Smooth muscle cell (in vitro differentiated cells): Measurements from ENCODE around the gene HCN3. TPM values are rescaled to one million over a fixed set of nuclear protein-coding genes. Genes with fewer than 3 reads are reported as not detected.

ENCODE experiments used
- DNase-seq: peaks from one replicate; lab custom pipeline; 2025; ENCODE audit not compliant: unreplicated experiment; lab: John Stamatoyannopoulos, UW
- H2AFZ ChIP-seq: fragments of 200-600 bp; sonication (generic); 2 replicates; pipeline ENCODE4 v1.6.0; 2016; ENCODE audit warnings: antibody characterized with exemption, low read depth, mild to moderate bottlenecking
- H3F3A ChIP-seq: fragments of 200-600 bp; sonication (generic); 2 replicates; pipeline ENCODE4 v1.6.0; 2017; ENCODE audit warnings: antibody characterized with exemption, low read depth
- H3K27ac ChIP-seq: fragments of 200-600 bp; sonication (generic); 2 replicates; pipeline ENCODE4 v1.5.1; 2016; ENCODE audit warnings: low read depth, mild to moderate bottlenecking
- H3K27me3 ChIP-seq: fragments of 200-600 bp; sonication (generic); 2 replicates; pipeline ENCODE4 v1.6.1; 2016; ENCODE audit warnings: low read depth, mild to moderate bottlenecking
- H3K36me3 ChIP-seq: fragments of 200-600 bp; sonication (generic); 2 replicates; pipeline ENCODE4 v1.5.1; 2016; ENCODE audit warnings: low read depth
- H3K4me1 ChIP-seq: fragments of 200-600 bp; sonication (generic); 2 replicates; pipeline ENCODE4 v1.5.1; 2016; ENCODE audit warnings: low read depth
- H3K4me2 ChIP-seq: fragments of 200-600 bp; sonication (generic); 2 replicates; pipeline ENCODE4 v1.6.0; 2016; ENCODE audit warnings: mild to moderate bottlenecking
- H3K4me3 ChIP-seq: fragments of 200-600 bp; sonication (generic); 2 replicates; pipeline ENCODE4 v1.5.1; 2016; ENCODE audit warnings: mild to moderate bottlenecking
- H3K79me2 ChIP-seq: fragments of 200-600 bp; sonication (generic); 2 replicates; pipeline ENCODE4 v1.6.0; 2016; ENCODE audit warnings: low read depth, mild to moderate bottlenecking
- H3K9ac ChIP-seq: fragments of 200-600 bp; sonication (generic); 2 replicates; pipeline ENCODE4 v1.6.0; 2016; ENCODE audit warnings: low read depth
- H3K9me3 ChIP-seq: fragments of 200-600 bp; sonication (generic); replicated peaks from 2 replicates; pipeline ENCODE4 v1.5.1; 2016; ENCODE audit warnings: low read depth
- H4K20me1 ChIP-seq: fragments of 200-600 bp; sonication (generic); 2 replicates; pipeline ENCODE4 v1.6.0; 2016; ENCODE audit warnings: low read depth
- whole genome bisulfite sequencing: methylation state at CpG from one replicate; pipeline ENCODE4 v1.1.7; 2016; ENCODE audit warnings: low lambda C conversion rate; 5-methylcytosine and 5-hydroxymethylcytosine counted together
- polyA plus RNA-seq: library from polyadenylated mRNA; unstranded; fragments of >200 nt; fragmentation: Nextera tagmentation; extraction: Ambion mirVana; gene quantifications from 2 replicates; pipeline ENCODE4 v1.2.1, GENCODE V29; 2016
- total RNA-seq: library from RNA; depleted of rRNA; stranded (reverse); fragments of >200 nt; gene quantifications from 2 replicates; pipeline ENCODE4 v1.2.3, GENCODE V29; 2014
- TF ChIP-seq, protein P1 (sequence below): fragments of 200-600 bp; sonication (generic); IDR thresholded peaks from 2 replicates; pipeline ENCODE4 v1.5.1; 2017; ENCODE audit warnings: borderline replicate concordance, mild to moderate bottlenecking, antibody characterized with exemption; ENCODE audit not compliant: insufficient read depth, poor library complexity, severe bottlenecking

HCN3 gene
- total and polyA plus RNA-seq, 2 experiments from 2014 or later, result 0.49 to 1.2 TPM

- Histone ChIP-seq H3K27ac (peak overlapping the region; percentile 49), H3K36me3 (peaks cover 4% of the 10 kb centered on the region), H4K20me1 (no peaks in the 10 kb centered on the region), H3K79me2 (peaks cover 18% of the 10 kb centered on the region), H3K4me3 (peak overlapping the region; percentile 80), H2AFZ (peak overlapping the region; percentile 57), H3K4me1 (peaks cover 8% of the 10 kb centered on the region), H3F3A (peaks cover 36% of the 10 kb centered on the region), H3K4me2 (peak overlapping the region; percentile 91), H3K9ac (peak overlapping the region; percentile 74), H3K27me3 (no peaks in the 10 kb centered on the region), H3K9me3 (no peaks in the 10 kb centered on the region)
- 3% methylated on average over 9 of the region's 9 CpGs for WGBS
- no peak for DNase-seq
- TF ChIP-seq, protein P1, sequence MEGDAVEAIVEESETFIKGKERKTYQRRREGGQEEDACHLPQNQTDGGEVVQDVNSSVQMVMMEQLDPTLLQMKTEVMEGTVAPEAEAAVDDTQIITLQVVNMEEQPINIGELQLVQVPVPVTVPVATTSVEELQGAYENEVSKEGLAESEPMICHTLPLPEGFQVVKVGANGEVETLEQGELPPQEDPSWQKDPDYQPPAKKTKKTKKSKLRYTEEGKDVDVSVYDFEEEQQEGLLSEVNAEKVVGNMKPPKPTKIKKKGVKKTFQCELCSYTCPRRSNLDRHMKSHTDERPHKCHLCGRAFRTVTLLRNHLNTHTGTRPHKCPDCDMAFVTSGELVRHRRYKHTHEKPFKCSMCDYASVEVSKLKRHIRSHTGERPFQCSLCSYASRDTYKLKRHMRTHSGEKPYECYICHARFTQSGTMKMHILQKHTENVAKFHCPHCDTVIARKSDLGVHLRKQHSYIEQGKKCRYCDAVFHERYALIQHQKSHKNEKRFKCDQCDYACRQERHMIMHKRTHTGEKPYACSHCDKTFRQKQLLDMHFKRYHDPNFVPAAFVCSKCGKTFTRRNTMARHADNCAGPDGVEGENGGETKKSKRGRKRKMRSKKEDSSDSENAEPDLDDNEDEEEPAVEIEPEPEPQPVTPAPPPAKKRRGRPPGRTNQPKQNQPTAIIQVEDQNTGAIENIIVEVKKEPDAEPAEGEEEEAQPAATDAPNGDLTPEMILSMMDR, result no peak
Observed at GRCh38 chr1:155261493-155261851, 15.8 kb upstream of the HCN3 start.

- Histone ChIP-seq H3K27ac (peak within 1 kb of the TSS; percentile 49), H3K79me2 (peaks cover 18% of the 10 kb centered on the region), H3F3A (peaks cover 30% of the 10 kb centered on the region), H3K4me2 (peak within 1 kb of the TSS; percentile 91), H3K27me3 (no peaks in the 10 kb centered on the region), H3K36me3 (peaks cover 4% of the 10 kb centered on the region), H3K4me1 (peaks cover 8% of the 10 kb centered on the region), H3K4me3 (peak within 1 kb of the TSS; percentile 80), H3K9me3 (no peaks in the 10 kb centered on the region), H2AFZ (peak within 1 kb of the TSS; percentile 57), H3K9ac (peak within 1 kb of the TSS; percentile 74), H4K20me1 (no peaks in the 10 kb centered on the region)
- peak; percentile 65 for DNase-seq
- TF ChIP-seq, protein P1, result no peak
- WGBS, result 2% methylated on average over 46 of the region's 47 CpGs
Observed at GRCh38 chr1:155261852-155262673, 15.2 kb upstream of the HCN3 start, which contains the start of gene SCAMP3. TSS of gene SCAMP3 (minus strand) at chr1:155262360. CDS start at chr1:155262151, 209 bp downstream.

DNA sequence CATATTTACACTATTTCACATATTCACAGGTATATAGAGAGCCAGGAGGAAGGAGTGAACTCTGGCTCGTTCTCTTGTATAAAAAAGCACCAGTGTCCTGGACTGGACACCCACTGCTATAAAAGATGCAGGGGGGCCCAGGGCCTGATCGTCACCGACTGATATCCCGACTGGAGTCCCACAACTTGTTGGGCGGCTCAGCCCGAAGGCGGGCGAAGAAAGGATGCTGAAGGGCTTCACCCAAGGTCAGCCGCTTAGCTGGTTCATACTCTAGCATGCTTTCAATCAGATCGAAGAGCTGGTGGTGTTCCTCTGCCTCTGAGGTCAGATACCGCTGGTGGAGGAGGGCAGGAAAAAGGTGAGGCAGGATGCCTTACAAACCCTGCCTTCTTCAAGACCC, 14.2 kb upstream of the HCN3 start:
- WGBS, result 94% methylated on average over 11 of the region's 11 CpGs

More for the DNA sequence above, 14.2 kb upstream of the HCN3 start:
- DNase-seq, result no peak
- no peak overlapping the region for H3K27ac ChIP-seq
- H3K4me2 ChIP-seq, result no peak overlapping the region
- peaks cover 18% of the 10 kb centered on the region for H3K79me2 ChIP-seq
- no peak overlapping the region for H2AFZ ChIP-seq
- TF ChIP-seq, protein P1, result no peak
- peaks cover 13% of the 10 kb centered on the region for H3K36me3 ChIP-seq
- no peaks in the 10 kb centered on the region for H3K9me3 ChIP-seq
- no peaks in the 10 kb centered on the region for H3K27me3 ChIP-seq
- no peaks in the 10 kb centered on the region for H4K20me1 ChIP-seq
- no peak overlapping the region for H3K9ac ChIP-seq
- H3F3A ChIP-seq, result peaks cover 31% of the 10 kb centered on the region
- H3K4me1 ChIP-seq, result peaks cover 8% of the 10 kb centered on the region
- H3K4me3 ChIP-seq, result no peak overlapping the region
